MG63 (cell line): ENCODE data around the gene DDR1. TPM values are rescaled to one million over a fixed set of nuclear protein-coding genes. Genes with fewer than 3 reads are reported as not detected.

Experiments
- DNase-seq: peaks from one replicate; pipeline ENCODE4 v3.0.0-alpha.2; 2020
- H3K27me3 ChIP-seq: fragments of 250-450 bp; sonication (Bioruptor Pico); 2 replicates; pipeline ENCODE4 v1.5.1; 2020; ENCODE audit warnings: mild to moderate bottlenecking, moderate library complexity
- H3K36me3 ChIP-seq: fragments of 250-450 bp; sonication (Bioruptor Pico); 2 replicates; pipeline ENCODE4 v1.5.1; 2020; ENCODE audit warnings: mild to moderate bottlenecking, moderate library complexity
- H3K4me3 ChIP-seq: fragments of 250-450 bp; sonication (Bioruptor Pico); 2 replicates; pipeline ENCODE4 v1.5.1; 2020; ENCODE audit warnings: mild to moderate bottlenecking, moderate library complexity
- H3K9me3 ChIP-seq: fragments of 250-450 bp; sonication (Bioruptor Pico); 2 replicates; pipeline ENCODE4 v1.5.1; 2020; ENCODE audit warnings: mild to moderate bottlenecking, moderate library complexity
- total RNA-seq: library from RNA; depleted of rRNA; stranded (reverse); fragments of >200 nt; shearing (Covaris generic); gene quantifications from 2 replicates; pipeline ENCODE4 v1.2.3, GENCODE V29; 2014; ENCODE audit warnings: low replicate concordance; rRNA removed

The DDR1 gene
- 16.7 and 52.0 TPM in 2 replicates for total RNA-seq

DNA sequence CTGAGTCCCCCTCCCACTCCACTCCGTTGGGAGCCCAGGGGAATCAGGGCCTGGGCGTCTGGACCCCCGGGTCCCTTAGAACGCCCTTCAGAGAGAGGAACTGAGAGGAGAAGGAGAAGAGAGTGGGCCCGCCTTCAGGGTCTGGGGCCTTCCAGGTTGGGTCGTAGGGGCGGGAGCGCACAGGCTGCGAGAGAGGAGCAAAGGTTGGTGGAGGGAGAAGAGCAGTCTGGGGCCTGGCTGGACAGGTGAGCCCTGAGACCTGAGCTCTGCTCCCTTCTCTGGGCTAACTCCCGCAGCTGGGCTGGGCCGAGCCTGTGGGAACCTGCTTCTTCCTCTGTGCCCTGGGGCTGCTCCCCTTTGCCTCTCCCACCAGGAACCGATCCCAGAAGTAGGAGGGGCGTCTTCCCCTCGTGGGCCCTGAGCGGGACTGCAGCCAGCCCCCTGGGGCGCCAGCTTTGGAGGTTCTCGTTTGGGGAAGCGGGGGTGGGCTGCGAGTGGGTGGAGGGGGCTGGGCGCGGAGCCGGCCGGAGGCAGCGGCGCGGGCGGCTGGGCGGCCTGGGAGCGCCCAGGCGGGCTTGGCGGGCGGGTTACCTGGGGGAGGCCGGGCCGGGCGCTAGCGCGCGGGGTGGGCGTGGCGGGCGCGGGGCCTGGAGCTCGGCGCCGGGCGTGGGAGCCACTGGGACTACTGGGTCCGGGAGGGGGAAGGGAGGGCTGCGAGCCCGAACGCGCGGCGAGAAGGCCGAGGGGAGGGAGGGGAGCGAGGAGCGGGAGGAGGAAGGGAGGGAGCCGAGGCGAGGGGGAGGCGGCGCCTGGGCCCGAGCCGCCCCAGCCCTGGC lies at the start of gene DDR1:
Gene DDR1, plus strand, starts transcription at position 835 of the 836 bp plus-strand sequence. CDS start 4,211 bp downstream, outside the sequence.
- no peaks in the 10 kb centered on the region for H3K9me3 ChIP-seq
- H3K36me3 ChIP-seq, result no peaks in the 10 kb centered on the region
- H3K4me3 ChIP-seq, result peak within 1 kb of the TSS; percentile 50
- DNase-seq, result peak; percentile 71
- no peaks in the 10 kb centered on the region for H3K27me3 ChIP-seq

DNA sequence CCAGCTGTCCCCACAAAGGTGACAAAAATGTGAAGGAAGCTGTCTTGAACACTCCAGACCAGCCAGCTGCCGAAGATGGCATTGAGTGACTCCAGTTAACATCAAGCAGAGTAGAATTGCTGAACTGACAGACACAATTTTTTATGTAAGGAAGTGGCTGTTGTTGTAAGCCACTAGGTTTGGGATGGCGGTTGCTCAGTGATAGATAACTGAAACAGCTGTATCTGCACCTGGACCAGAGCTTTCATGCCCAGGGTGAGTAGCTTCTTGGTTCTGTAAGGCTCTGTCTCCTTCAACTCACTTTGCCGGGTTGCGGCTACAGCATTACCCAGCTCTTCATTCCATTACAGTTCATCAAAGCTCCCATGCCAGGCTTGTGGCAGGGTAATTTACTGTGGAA lies 49.7 kb upstream of the DDR1 start:
- H3K4me3 ChIP-seq, result no peak overlapping the region
- H3K9me3 ChIP-seq, result no peaks in the 10 kb centered on the region
- DNase-seq, result no peak
- H3K27me3 ChIP-seq, result no peaks in the 10 kb centered on the region
- H3K36me3 ChIP-seq, result no peaks in the 10 kb centered on the region

DNA sequence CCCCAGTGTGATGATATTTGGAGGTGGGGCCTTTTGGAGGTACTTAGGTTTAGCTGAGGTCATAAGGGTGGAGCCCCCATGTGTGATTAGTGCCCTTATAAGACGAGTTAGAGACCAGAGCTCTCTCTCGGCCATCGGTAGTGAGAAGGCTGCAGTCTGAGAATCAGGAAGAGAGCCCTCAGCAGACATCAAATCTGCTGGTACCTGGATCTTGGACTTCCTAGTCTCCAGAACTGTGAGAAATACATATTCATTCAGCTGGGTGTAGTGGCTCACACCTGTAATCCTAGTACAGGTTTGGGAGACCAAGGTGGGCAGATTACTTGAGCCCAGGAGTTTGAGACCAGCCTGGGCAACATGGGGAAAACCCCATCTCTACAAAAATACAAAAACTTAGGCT lies 48.7 kb upstream of the DDR1 start:
- no peak for DNase-seq
- Histone ChIP-seq H3K4me3 (no peak overlapping the region), H3K9me3 (no peaks in the 10 kb centered on the region), H3K36me3 (no peaks in the 10 kb centered on the region), H3K27me3 (no peaks in the 10 kb centered on the region)

DNA sequence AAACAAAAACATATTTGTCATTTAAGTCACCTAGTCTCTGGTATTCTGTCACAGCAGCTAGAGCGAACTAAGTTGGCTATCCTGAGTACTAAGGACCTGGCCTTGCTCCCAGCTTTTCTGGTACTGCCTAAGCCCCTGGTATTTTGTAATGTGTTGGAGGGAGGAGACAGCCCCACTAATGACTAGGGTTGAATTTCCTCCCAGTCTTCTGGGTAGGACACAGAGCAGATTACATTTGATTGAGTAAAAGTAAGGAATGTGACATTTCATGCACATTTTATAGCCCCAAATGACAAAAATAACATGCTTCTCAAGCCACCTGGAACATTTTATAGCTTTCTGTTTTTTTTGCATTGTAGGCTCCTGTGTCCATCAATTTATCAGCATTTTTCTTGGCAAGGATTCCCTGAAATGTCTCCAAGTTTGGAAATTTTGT lies 47.9 kb upstream of the DDR1 start:
- no peaks in the 10 kb centered on the region for H3K27me3 ChIP-seq
- peak; percentile 65 for DNase-seq
- no peaks in the 10 kb centered on the region for H3K36me3 ChIP-seq
- H3K4me3 ChIP-seq, result no peak overlapping the region
- H3K9me3 ChIP-seq, result no peaks in the 10 kb centered on the region

DNA sequence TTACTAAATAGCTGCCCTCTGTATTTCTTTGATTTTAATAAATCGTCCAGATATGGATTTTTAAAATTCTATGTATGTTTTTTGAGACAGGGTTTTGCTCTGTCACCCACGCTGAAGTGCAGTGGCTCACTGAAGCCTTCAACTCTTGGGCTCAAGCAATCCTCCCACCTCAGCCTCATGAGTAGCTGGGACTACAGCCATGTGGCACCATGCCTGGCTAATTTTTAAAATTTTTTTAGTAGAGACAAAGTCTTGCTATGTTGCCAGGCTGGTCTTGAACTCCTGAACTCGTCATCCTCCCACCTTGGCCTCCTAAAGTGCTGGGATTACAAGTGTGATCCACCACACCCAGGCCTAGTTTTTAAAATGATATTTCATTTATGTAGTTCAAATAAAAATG lies 47.4 kb upstream of the DDR1 start:
- H3K9me3 ChIP-seq, result no peaks in the 10 kb centered on the region
- DNase-seq, result peak; percentile 58
- no peaks in the 10 kb centered on the region for H3K27me3 ChIP-seq

DNA sequence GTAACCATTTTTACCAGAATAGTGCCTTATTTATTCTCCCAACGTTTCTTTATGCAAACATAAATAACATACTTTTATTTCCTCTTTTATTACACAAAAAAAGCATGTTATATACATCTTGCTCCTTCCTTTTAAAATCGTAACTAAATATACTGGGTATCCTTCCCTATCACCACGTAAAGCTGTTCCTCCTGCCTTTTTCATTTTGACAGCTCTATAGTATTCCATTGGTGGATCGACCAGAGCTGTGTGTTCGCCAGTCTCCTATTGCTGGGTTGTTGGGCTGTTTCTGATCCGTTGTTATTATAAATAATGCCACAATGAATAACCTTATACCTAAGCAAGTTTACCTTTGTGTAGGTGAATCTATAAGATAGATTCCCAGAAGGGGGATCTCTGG lies 46.9 kb upstream of the DDR1 start:
- Histone ChIP-seq H3K36me3 (no peaks in the 10 kb centered on the region), H3K27me3 (no peaks in the 10 kb centered on the region), H3K4me3 (no peak overlapping the region), H3K9me3 (no peaks in the 10 kb centered on the region)
- DNase-seq, result no peak

More for the DNA sequence above, 47.4 kb upstream of the DDR1 start:
- Histone ChIP-seq H3K36me3 (no peaks in the 10 kb centered on the region), H3K4me3 (no peak overlapping the region)

DNA sequence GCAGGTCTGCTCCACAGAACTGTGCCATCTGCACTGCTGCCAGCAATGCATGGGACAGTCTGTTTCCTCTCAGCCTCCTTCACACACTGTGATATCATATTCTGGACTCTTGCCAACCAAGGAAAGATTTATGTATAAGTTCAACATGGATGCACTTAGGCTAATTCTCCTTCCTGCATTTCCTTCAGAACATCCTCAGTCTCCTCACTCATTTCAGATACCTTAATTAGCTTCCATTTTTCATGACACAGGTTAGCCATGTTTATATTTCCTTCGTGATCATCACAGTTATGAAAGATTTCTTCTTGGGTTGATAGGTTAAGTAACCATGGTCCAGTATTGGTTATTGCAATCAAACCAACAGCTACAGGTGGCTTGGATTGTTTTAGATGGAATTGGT lies 46.4 kb upstream of the DDR1 start:
- no peaks in the 10 kb centered on the region for H3K27me3 ChIP-seq
- DNase-seq, result no peak
- H3K36me3 ChIP-seq, result no peaks in the 10 kb centered on the region
- H3K9me3 ChIP-seq, result no peaks in the 10 kb centered on the region
- H3K4me3 ChIP-seq, result no peak overlapping the region

DNA sequence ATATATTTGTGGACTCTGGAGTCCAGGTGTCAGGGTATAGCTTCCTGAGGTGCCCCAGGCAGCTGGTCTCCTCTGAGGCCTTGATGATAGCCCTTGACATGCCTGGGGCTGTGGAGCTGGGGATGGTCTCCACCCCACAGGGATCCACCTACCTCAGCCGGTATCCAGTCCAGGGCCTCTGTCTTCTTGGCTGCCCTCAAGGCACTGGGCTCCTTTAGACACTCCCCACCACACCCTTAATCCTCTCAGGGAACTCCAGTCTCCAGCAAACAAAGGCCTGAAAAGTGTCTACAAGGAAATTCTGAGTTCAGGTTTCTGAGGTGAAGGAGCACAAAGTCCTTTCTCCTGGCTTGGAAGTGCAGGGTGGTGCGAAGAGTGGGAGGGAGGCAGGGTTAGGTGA lies 44.6 kb upstream of the DDR1 start:
- Histone ChIP-seq H3K4me3 (no peak overlapping the region), H3K27me3 (no peaks in the 10 kb centered on the region), H3K9me3 (no peaks in the 10 kb centered on the region), H3K36me3 (no peaks in the 10 kb centered on the region)
- DNase-seq, result no peak

DNA sequence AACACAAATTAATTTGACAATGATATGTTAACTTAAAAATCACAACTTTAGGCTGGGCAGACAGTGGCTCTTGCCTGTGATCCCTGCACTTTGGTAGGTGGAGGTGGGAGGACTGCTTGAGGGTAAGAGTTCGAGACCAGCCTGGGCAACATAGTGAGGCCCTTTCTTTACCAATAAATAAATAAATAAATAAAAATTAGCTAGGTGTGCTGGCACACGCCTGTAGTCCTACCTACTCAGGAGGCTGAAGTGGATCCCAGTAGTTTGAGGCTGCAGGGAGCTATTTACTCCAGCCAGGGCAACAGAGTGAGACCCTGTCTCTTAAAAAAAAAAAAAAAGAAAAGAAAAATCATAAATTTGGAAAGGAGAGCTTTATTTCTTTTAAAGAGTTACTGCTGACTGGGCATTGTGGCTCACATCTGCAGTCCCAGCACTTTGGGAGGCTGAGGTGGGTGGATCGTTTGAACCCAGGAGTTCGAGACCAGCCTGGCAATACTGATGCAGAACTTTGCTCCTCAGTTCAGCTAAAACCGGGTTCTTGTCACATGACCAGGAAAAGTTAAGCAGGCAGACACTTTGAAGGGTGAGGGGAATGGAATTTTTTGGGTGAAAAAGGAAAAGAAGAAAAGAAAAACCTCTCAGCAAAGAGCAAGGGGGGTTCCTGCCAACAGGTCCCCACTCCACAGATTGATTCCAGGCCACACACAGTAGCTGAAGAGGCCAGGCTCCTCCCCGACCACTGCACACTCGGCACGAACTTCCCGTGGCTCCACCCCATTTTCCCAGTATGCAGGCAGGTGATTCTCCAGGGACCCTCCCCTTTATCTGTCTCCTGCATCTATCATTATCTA lies 44.0 kb upstream of the DDR1 start:
- no peak overlapping the region for H3K4me3 ChIP-seq
- no peaks in the 10 kb centered on the region for H3K36me3 ChIP-seq
- H3K9me3 ChIP-seq, result no peaks in the 10 kb centered on the region
- no peak for DNase-seq
- H3K27me3 ChIP-seq, result no peaks in the 10 kb centered on the region

DNA sequence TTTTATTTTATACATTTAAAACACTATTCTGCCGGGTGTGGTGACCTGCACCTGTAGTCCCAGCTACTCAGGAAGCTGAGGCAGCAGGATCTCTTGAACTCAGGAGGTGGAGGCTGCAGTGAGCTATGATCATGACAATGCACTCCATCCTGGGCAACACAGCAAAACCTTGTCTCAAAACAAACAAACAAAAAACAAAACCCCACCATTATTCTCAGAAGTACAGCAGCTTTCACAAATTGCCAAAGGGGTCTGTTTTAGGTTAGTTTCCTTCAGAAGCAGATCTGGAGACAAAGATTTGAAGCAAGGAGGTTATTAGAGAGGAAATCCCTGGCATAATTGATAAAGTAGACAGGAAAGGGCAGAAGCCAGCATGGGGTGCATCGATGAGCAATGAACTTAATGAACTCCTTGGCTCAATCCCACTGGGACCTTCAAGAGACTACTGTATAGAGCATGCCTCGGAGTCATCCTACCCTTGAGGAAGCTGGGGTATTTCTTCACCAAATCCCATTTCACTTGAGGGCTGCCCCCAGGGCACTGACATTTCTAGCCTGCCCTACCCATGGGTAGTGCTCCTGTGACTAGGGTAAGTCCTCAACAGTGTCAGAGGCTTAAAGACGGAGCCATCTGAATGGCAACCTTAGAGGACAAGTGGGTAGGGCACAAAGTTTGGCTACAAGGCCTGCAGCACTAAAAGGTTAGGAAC lies 43.2 kb upstream of the DDR1 start:
- Histone ChIP-seq H3K27me3 (no peaks in the 10 kb centered on the region), H3K36me3 (no peaks in the 10 kb centered on the region), H3K9me3 (no peaks in the 10 kb centered on the region), H3K4me3 (no peak overlapping the region)
- DNase-seq, result no peak

DNA sequence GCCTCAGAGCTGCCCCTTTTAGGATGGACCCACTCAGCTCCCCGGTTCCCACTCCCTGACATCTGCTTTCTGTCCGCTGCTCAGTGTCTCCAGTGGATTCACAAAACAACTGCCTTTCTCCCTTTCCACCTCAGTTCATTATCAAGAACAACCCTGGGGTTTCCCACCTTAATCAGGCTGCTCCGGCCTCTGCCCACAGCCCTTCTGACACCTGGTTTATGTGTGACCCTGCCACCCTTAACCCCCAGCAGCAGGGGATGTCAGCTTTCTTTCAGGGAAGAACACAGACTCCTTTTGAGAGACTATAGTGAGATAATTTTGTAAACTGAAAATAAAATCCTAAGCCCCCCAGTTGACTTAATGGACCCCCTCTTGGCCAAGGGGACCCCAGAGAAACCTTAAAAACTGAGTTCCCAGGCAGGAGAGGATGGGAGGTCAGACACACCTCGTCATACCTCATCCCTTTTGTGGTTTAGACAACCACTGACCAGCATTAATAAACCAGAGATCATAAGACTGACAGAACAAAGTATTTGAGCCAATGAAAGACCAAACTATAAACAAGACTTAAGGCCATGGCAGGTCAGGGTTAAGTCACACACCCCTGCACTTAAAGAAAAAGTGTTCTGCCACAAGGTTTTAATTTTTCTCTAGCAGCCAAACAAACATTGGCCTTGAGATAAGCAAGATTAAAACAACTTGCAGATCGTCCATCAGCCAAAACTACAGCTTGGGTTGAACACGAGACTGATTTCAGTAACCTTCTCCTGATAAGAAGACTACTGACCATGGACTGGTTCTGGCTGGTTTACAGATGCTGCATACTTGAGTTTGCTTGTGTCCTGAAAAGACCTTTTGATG lies 42.4 kb upstream of the DDR1 start:
- Histone ChIP-seq H3K9me3 (no peaks in the 10 kb centered on the region), H3K36me3 (no peaks in the 10 kb centered on the region), H3K27me3 (no peaks in the 10 kb centered on the region), H3K4me3 (no peak overlapping the region)
- DNase-seq, result no peak

DNA sequence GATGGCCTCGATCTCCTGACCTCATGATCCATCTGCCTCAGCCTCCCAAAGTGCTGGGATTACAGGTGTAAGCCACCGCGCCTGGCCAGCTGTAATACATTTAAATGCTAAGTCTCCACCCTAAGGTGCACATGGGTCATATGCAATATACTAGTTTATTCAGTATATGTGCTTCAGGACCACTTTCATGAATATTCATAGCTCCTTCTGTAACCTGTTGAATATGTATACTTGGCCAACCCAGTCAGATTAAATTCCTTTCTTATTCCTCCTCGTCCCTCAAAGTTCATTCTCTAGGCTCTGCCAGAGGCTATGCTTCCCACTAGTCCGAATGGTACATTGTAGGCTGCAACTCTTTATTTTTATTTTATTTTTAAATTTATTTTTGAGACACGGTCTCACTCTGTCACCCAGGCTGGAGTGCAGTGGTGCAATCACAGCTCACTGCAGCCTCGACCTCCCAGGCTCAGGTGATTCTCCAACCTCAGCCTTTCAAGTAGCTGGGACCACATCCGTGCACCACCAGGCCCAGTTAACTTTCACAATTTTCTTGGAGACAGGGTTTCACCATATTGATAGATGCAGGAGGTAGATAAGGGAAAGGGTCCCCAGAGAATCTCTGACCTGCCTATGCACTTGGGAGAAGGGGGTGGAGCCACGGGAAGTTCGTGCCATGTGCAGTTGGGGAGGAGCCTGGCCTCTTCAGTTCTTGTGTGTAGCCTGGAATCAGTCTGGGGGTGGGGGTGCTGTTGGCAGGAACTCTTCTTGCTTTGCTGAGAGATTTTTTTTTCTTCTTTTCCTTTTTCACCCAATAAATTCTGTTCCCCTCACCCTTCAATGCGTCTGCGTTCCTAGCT lies 41.3 kb upstream of the DDR1 start:
- no peaks in the 10 kb centered on the region for H3K27me3 ChIP-seq
- H3K9me3 ChIP-seq, result no peaks in the 10 kb centered on the region
- no peak for DNase-seq
- H3K36me3 ChIP-seq, result no peaks in the 10 kb centered on the region
- no peak overlapping the region for H3K4me3 ChIP-seq

DNA sequence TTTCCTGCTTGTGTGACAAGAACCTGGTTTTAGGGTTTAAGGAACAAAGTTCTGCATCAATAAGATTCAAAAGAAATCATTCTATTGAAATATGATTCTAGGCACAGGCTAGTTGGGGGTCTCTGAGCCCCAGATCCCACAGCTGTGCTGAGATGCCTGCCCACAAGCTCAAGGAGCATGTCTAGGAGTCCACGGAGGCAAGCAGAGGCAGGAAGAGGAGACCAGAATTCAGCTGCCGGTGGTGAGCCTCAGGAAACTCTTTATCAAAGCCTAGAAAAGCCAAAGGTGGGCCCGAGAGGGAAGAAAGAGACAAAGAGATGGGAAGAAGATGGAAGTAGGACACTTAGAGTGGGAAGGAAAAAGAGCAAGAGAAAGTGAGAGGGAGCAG lies 40.7 kb upstream of the DDR1 start:
- Histone ChIP-seq H3K36me3 (no peaks in the 10 kb centered on the region), H3K27me3 (no peaks in the 10 kb centered on the region), H3K9me3 (no peaks in the 10 kb centered on the region), H3K4me3 (no peak overlapping the region)
- DNase-seq, result no peak

DNA sequence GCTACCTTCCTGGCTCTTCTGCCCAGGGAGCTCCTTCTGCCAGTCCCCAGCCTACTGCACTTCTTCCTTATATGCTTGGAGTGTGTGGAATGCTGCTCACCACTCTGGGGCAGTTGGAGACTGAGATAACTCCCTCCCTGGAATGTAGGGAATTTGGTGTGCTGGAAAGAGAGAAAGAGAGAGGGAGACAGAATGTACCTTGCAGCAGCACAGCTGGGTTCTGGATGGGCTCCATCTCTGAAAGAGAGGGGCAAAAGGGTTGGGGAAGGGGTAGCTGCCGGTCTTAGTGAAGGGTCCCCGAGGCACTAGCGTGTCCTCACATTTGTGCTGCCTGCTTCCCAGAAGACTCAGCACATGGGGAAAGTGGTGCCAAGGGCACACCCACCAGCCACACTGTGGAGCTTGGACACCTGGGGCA lies 40.2 kb upstream of the DDR1 start:
- Histone ChIP-seq H3K36me3 (no peaks in the 10 kb centered on the region), H3K4me3 (no peak overlapping the region), H3K9me3 (no peaks in the 10 kb centered on the region), H3K27me3 (no peaks in the 10 kb centered on the region)
- peak; percentile 21 for DNase-seq

DNA sequence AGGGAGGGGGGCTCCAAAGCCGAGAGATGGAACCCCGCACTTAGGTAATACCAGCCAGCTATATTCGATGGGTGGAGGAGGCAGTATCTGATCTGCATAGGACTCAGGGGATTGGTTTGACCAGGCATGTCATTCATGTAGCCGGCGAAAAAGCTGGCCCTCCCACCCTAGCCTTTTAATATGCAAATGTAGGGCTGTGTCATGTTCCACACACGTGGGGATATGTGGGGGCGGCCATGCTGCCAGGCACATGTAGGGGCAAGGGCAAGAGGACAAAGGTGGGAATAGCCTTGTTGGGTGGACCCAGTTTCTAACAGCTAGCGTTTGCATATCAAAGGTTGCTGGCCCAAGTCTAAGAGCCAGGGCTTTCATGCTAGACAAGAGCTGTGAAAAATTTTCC lies 39.1 kb upstream of the DDR1 start:
- no peaks in the 10 kb centered on the region for H3K36me3 ChIP-seq
- DNase-seq, result no peak
- no peak overlapping the region for H3K4me3 ChIP-seq
- no peaks in the 10 kb centered on the region for H3K9me3 ChIP-seq
- H3K27me3 ChIP-seq, result no peaks in the 10 kb centered on the region
